ENCODE data around the gene ZNF516. TPM values are rescaled to one million over a fixed set of nuclear protein-coding genes. Genes with fewer than 3 reads are reported as not detected.
"Not testable (repeated sequence)": the region's sequence is repeated elsewhere in the genome, so short reads cannot be mapped to it uniquely, and the experiment has no call there.

ZNF516 gene, protein sequence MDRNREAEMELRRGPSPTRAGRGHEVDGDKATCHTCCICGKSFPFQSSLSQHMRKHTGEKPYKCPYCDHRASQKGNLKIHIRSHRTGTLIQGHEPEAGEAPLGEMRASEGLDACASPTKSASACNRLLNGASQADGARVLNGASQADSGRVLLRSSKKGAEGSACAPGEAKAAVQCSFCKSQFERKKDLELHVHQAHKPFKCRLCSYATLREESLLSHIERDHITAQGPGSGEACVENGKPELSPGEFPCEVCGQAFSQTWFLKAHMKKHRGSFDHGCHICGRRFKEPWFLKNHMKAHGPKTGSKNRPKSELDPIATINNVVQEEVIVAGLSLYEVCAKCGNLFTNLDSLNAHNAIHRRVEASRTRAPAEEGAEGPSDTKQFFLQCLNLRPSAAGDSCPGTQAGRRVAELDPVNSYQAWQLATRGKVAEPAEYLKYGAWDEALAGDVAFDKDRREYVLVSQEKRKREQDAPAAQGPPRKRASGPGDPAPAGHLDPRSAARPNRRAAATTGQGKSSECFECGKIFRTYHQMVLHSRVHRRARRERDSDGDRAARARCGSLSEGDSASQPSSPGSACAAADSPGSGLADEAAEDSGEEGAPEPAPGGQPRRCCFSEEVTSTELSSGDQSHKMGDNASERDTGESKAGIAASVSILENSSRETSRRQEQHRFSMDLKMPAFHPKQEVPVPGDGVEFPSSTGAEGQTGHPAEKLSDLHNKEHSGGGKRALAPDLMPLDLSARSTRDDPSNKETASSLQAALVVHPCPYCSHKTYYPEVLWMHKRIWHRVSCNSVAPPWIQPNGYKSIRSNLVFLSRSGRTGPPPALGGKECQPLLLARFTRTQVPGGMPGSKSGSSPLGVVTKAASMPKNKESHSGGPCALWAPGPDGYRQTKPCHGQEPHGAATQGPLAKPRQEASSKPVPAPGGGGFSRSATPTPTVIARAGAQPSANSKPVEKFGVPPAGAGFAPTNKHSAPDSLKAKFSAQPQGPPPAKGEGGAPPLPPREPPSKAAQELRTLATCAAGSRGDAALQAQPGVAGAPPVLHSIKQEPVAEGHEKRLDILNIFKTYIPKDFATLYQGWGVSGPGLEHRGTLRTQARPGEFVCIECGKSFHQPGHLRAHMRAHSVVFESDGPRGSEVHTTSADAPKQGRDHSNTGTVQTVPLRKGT
- total RNA-seq (19.8 and 29.2 TPM in 2 replicates), polyA plus RNA-seq (18.2 and 22.7 TPM in 2 replicates)

- Histone ChIP-seq H3K27ac (peak within 1 kb of the TSS; percentile 94), H3K4me3 (peak within 1 kb of the TSS; percentile 64), H3K27me3 (no peaks in the 10 kb centered on the region), H3K4me1 (ENCODE audit: insufficient read depth) (peaks cover 8% of the 10 kb centered on the region), H4K20me1 (ENCODE audit: insufficient read depth, poor library complexity, severe bottlenecking) (peaks cover 8% of the 10 kb centered on the region), H3K9me2 (replicated peaks; ENCODE audit: insufficient read depth) (no peaks in the 10 kb centered on the region), H3K4me2 (peak within 1 kb of the TSS; percentile 95), H3K79me2 (peaks cover 15% of the 10 kb centered on the region), H3K9me3 (ENCODE audit: low read depth) (no peaks in the 10 kb centered on the region), H2AFZ (peak within 1 kb of the TSS; percentile 85), H3K36me3 (replicated peaks; ENCODE audit: insufficient read depth, low read depth) (no peaks in the 10 kb centered on the region)
- peak; percentile 85 for DNase-seq (ENCODE audit: low spot score)
- TF ChIP-seq, protein P1, sequence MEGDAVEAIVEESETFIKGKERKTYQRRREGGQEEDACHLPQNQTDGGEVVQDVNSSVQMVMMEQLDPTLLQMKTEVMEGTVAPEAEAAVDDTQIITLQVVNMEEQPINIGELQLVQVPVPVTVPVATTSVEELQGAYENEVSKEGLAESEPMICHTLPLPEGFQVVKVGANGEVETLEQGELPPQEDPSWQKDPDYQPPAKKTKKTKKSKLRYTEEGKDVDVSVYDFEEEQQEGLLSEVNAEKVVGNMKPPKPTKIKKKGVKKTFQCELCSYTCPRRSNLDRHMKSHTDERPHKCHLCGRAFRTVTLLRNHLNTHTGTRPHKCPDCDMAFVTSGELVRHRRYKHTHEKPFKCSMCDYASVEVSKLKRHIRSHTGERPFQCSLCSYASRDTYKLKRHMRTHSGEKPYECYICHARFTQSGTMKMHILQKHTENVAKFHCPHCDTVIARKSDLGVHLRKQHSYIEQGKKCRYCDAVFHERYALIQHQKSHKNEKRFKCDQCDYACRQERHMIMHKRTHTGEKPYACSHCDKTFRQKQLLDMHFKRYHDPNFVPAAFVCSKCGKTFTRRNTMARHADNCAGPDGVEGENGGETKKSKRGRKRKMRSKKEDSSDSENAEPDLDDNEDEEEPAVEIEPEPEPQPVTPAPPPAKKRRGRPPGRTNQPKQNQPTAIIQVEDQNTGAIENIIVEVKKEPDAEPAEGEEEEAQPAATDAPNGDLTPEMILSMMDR (IDR thresholded peaks at IDR 0.05; ENCODE audit: poor library complexity) = no peak
- no peak for TF ChIP-seq EZH2 (IDR thresholded peaks at IDR 0.05; ENCODE audit: borderline replicate concordance)
- TF ChIP-seq EZH2phosphoT487 (IDR thresholded peaks at IDR 0.05; ENCODE audit: low read depth, severe bottlenecking, unreplicated experiment) = no peak
- WGBS (ENCODE audit: low lambda C conversion rate, missing lambda C conversion rate) = no CpG with 5 or more reads among the region's 64 CpGs
These were observed at the start of gene ZNF516 for GRCh38 chr18:76495006-76495370. ZNF516 (minus strand) TSS chr18:76495242; CDS start chr18:76443054, 52,188 bp downstream.

DNA sequence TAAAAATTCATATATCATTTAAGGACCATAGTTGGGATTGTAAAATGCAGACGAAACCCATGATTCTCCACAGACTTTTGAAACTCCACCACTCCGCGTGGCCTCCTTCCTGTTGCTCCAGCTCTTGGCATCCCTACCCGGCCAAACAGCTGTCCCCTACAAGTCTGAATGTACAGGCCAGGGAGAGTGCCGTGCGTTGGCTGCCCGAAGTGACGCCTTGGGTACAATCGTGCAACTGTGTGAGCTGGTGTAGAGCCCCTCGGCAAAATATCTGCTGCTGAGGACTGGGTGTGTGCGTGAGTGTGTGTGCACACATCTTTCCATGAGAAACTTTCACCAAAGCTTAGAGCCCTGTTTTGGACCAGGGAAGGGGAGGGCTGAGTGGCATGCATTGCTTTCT lies 43.8 kb upstream of the ZNF516 start:
- 94% methylated on average over 11 of the region's 11 CpGs for WGBS (ENCODE audit: low lambda C conversion rate, missing lambda C conversion rate)
- no peaks in the 10 kb centered on the region for H3K79me2 ChIP-seq
- H3K27ac ChIP-seq = no peak overlapping the region
- no peak overlapping the region for H2AFZ ChIP-seq
- peaks cover 3% of the 10 kb centered on the region for H3K4me1 ChIP-seq (ENCODE audit: insufficient read depth)
- H3K9me2 ChIP-seq (replicated peaks; ENCODE audit: insufficient read depth) = no peaks in the 10 kb centered on the region
- no peak overlapping the region for H3K4me3 ChIP-seq
- H3K36me3 ChIP-seq (replicated peaks; ENCODE audit: insufficient read depth, low read depth) = no peaks in the 10 kb centered on the region
- no peaks in the 10 kb centered on the region for H3K9me3 ChIP-seq (ENCODE audit: low read depth)
- H3K4me2 ChIP-seq = no peak overlapping the region
- no peaks in the 10 kb centered on the region for H4K20me1 ChIP-seq (ENCODE audit: insufficient read depth, poor library complexity, severe bottlenecking)
- no peak for DNase-seq (ENCODE audit: low spot score)
- TF ChIP-seq EZH2phosphoT487 (IDR thresholded peaks at IDR 0.05; ENCODE audit: low read depth, severe bottlenecking, unreplicated experiment) (no peak), EZH2 (IDR thresholded peaks at IDR 0.05; ENCODE audit: borderline replicate concordance) (no peak)
- TF ChIP-seq, protein P1 (IDR thresholded peaks at IDR 0.05; ENCODE audit: poor library complexity) = no peak
- no peaks in the 10 kb centered on the region for H3K27me3 ChIP-seq

DNA sequence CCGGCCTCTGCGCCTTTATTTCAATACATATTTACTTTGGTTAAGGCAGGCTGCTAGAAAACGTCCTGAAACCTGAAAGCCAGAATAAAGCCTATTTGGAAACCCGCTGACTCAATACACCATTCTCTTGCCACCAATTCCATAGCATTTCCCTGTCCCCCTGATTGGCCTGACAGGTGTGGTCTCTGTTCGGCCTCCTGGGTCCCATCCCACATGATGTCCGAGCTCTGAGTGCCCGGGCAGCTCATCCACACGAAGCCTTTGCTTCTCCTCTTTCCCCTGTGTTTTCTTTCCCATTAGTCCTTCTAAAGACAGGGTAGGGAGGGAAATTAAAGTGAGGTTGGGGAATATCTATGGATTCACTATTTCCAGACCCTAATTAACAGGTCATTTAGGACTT lies 42.6 kb upstream of the ZNF516 start:
- no peak for DNase-seq (ENCODE audit: low spot score)
- no peaks in the 10 kb centered on the region for H3K9me2 ChIP-seq (replicated peaks; ENCODE audit: insufficient read depth)
- no peak overlapping the region for H3K4me3 ChIP-seq
- no peaks in the 10 kb centered on the region for H4K20me1 ChIP-seq (ENCODE audit: insufficient read depth, poor library complexity, severe bottlenecking)
- H3K36me3 ChIP-seq (replicated peaks; ENCODE audit: insufficient read depth, low read depth) = no peaks in the 10 kb centered on the region
- no peak overlapping the region for H3K4me2 ChIP-seq
- no peak for TF ChIP-seq EZH2phosphoT487 (IDR thresholded peaks at IDR 0.05; ENCODE audit: low read depth, severe bottlenecking, unreplicated experiment)
- TF ChIP-seq EZH2 (IDR thresholded peaks at IDR 0.05; ENCODE audit: borderline replicate concordance) = no peak
- TF ChIP-seq, protein P1 (IDR thresholded peaks at IDR 0.05; ENCODE audit: poor library complexity) = no peak
- H3K9me3 ChIP-seq (ENCODE audit: low read depth) = no peaks in the 10 kb centered on the region
- no peaks in the 10 kb centered on the region for H3K79me2 ChIP-seq
- peaks cover 3% of the 10 kb centered on the region for H3K4me1 ChIP-seq (ENCODE audit: insufficient read depth)
- 88% methylated on average over 8 of the region's 8 CpGs for WGBS (ENCODE audit: low lambda C conversion rate, missing lambda C conversion rate)
- no peaks in the 10 kb centered on the region for H3K27me3 ChIP-seq
- no peak overlapping the region for H2AFZ ChIP-seq
- no peak overlapping the region for H3K27ac ChIP-seq

DNA sequence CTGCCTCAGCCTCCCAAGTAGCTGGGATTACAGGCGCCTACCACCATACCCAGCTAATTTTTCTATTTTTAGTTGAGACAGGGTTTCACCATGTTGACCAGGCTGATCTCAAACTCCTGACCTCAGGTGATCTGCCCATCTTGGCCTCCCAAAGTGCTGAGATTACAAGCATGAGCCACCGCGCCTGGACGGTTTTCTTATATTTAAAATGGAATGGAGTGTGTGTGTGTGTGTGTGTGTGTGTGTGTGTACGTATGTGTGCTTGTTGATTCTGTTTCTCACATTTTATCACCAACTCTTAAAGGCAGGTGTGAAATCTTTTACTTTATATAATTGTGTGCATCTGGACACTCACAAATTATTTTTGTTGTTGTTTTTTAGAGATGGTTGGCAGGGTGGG lies 41.6 kb upstream of the ZNF516 start:
- not testable (repeated sequence) for DNase-seq (ENCODE audit: low spot score); H4K20me1 ChIP-seq (ENCODE audit: insufficient read depth, poor library complexity, severe bottlenecking); H3K4me3 ChIP-seq; H3K4me1 ChIP-seq (ENCODE audit: insufficient read depth); H2AFZ ChIP-seq; H3K27me3 ChIP-seq; H3K4me2 ChIP-seq; H3K9me3 ChIP-seq (ENCODE audit: low read depth); H3K27ac ChIP-seq; H3K9me2 ChIP-seq (replicated peaks; ENCODE audit: insufficient read depth); H3K79me2 ChIP-seq; H3K36me3 ChIP-seq (replicated peaks; ENCODE audit: insufficient read depth, low read depth)
- 95% methylated on average over 5 of the region's 5 CpGs for WGBS (ENCODE audit: low lambda C conversion rate, missing lambda C conversion rate)

Measured in hepatocyte (in vitro differentiated cells).